SJCRH30 (cell line): ENCODE results near the gene TAF11L13. TPM values are rescaled to one million over a fixed set of nuclear protein-coding genes. Genes with fewer than 3 reads are reported as not detected.
"Not testable (repeated sequence)": the region's sequence is repeated elsewhere in the genome, so short reads cannot be mapped to it uniquely, and the experiment has no call there.

Experiments
- DNase-seq, 2 experiments: peaks; one replicate each; pipeline ENCODE4 v3.0.0-alpha.2; 2015 to 2020
- H3K27ac ChIP-seq: fragments of 250-450 bp; sonication (Bioruptor Pico); 2 replicates; pipeline ENCODE4 v1.5.1; 2020; ENCODE audit warnings: mild to moderate bottlenecking, moderate library complexity
- H3K27me3 ChIP-seq: fragments of 250-450 bp; sonication (Bioruptor Pico); 2 replicates; pipeline ENCODE4 v1.5.1; 2020; ENCODE audit warnings: mild to moderate bottlenecking, moderate library complexity
- H3K36me3 ChIP-seq: fragments of 250-450 bp; sonication (Bioruptor Pico); 2 replicates; pipeline ENCODE4 v1.5.1; 2020; ENCODE audit warnings: mild to moderate bottlenecking, moderate library complexity
- H3K4me1 ChIP-seq: fragments of 250-450 bp; sonication (Bioruptor Pico); 2 replicates; pipeline ENCODE4 v1.5.1; 2020; ENCODE audit warnings: mild to moderate bottlenecking, moderate library complexity
- H3K4me3 ChIP-seq: fragments of 250-450 bp; sonication (Bioruptor Pico); 2 replicates; pipeline ENCODE4 v1.5.1; 2020; ENCODE audit warnings: mild to moderate bottlenecking, moderate library complexity
- H3K9me3 ChIP-seq: fragments of 250-450 bp; sonication (Bioruptor Pico); replicated peaks from 2 replicates; pipeline ENCODE4 v1.5.1; 2020; ENCODE audit warnings: mild to moderate bottlenecking, moderate library complexity
- total RNA-seq: library from RNA; depleted of rRNA; stranded (reverse); fragments of >200 nt; shearing (Covaris generic); gene quantifications from 2 replicates; pipeline ENCODE4 v1.2.3, GENCODE V29; 2014; rRNA removed

The TAF11L13 gene
- total RNA-seq, 1 experiment from 2014 or later: not detected

DNA sequence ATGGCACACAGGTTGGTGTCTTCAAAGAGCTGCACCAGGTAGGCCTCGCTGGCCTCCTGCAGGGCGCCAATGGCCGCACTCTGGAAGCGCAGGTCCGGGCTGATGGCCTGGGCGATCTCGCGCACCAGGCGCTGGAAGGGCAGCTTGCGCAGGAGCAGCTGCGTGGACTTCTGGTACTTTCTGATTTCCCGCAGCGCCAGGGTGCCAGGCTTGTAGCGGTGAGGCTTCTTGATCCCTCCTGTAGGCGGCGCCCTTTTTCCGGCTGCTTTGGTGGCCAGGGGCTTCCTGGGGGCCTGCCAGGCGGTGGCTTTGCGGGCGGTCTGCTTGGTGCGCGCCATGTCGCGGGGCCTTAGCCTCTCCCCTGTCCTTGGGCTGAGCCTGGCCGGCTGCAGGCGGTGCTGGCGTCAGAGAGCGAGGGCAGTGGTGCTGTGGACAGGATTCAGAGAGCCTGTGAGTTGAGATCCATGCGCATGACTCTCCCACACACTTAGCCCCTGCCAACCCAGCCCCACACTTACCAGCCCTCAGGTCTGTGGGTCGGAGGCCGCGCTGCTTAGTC is 23.4 kb downstream of the TAF11L13 start:
- H3K4me3 ChIP-seq, DNase-seq, H3K27ac ChIP-seq, H3K27me3 ChIP-seq, H3K4me1 ChIP-seq, H3K9me3 ChIP-seq, H3K36me3 ChIP-seq: not testable (repeated sequence)

DNA sequence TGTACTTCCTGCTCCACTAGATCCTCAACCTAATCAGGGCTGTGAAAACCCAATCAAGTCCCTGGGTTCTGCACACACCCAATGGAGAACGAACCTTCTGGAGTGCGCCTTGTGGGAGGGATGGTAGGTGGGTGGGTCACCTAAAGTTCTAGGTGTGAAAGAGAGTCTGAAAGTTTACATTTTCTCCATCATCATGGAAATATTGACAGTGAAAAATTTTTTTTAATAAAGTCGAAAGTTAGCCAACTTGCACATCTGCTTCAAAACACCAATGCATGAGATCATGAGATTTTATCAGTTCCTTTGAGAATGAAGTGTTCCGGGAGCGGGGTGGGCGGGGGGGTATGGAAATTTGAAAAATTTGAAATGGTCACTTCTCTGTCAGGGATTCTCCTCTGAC is 24.0 kb downstream of the TAF11L13 start:
- DNase-seq: no peak
- H3K27ac ChIP-seq: no peak overlapping the region
- H3K9me3 ChIP-seq: no peaks in the 10 kb centered on the region
- no peaks in the 10 kb centered on the region for H3K4me1 ChIP-seq
- H3K4me3 ChIP-seq: no peak overlapping the region
- H3K36me3 ChIP-seq: no peaks in the 10 kb centered on the region
- no peaks in the 10 kb centered on the region for H3K27me3 ChIP-seq

DNA sequence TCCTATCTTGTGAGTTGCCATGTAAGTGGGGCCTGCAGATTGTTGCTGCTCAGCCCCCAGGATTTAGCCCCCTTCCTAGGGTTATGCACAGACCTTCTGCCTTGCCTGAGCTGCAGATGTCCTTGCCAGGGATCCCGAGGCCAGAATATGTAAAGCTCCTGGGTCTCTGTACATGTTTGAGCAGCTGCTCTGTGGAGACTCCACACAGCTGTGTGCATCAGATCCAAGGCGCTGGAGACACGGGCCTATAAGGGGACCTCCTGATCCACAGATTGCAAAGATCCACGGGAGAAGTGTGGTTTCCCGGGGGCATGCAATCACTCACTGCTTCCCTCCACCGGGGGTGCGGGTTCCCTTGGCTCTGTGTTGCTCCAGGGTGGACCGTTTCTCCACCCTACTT is 31.3 kb downstream of the TAF11L13 start:
- Histone ChIP-seq H3K27me3 (no peaks in the 10 kb centered on the region), H3K4me3 (no peak overlapping the region), H3K36me3 (no peaks in the 10 kb centered on the region), H3K9me3 (no peaks in the 10 kb centered on the region), H3K4me1 (no peaks in the 10 kb centered on the region), H3K27ac (no peak overlapping the region)
- DNase-seq: peak; percentile 2 to 19

- no peak overlapping the region for H3K27ac ChIP-seq
- H3K4me3 ChIP-seq: no peak overlapping the region
- no peaks in the 10 kb centered on the region for H3K4me1 ChIP-seq
- H3K9me3 ChIP-seq: no peaks in the 10 kb centered on the region
- DNase-seq: no peak
- H3K27me3 ChIP-seq: no peaks in the 10 kb centered on the region
- H3K36me3 ChIP-seq: no peaks in the 10 kb centered on the region
Observed at GRCh38 chr5:17665836-17666235, 33.9 kb downstream of the TAF11L13 start.

DNA sequence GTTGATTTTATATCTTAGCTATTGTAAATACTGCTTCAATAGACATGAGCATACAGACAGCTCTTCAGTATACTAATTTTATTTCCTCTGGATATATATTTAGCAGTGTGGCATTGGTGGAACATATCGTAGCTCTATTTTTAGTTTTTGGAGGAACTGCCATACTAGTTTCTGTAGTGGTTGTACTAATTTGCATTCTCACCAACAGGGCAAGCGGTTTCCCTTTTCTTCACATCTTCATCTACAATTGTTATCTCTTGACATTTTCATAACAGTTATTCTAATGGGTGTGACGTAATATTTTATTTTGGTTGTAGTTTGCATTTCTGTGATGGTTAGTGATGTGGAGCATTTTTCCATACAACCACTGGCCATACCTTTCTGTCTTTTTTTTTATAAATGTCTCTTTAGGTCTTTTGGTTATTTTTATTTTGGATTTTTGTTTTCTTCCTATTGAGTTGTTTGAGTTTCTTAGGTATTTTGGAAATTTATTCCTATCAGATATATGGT is 34.9 kb downstream of the TAF11L13 start:
- no peak overlapping the region for H3K27ac ChIP-seq
- H3K9me3 ChIP-seq: no peaks in the 10 kb centered on the region
- no peaks in the 10 kb centered on the region for H3K4me1 ChIP-seq
- no peaks in the 10 kb centered on the region for H3K27me3 ChIP-seq
- no peaks in the 10 kb centered on the region for H3K36me3 ChIP-seq
- no peak overlapping the region for H3K4me3 ChIP-seq
- no peak for DNase-seq

- no peak overlapping the region for H3K27ac ChIP-seq
- no peaks in the 10 kb centered on the region for H3K27me3 ChIP-seq
- H3K9me3 ChIP-seq: no peaks in the 10 kb centered on the region
- H3K36me3 ChIP-seq: no peaks in the 10 kb centered on the region
- H3K4me3 ChIP-seq: no peak overlapping the region
- no peaks in the 10 kb centered on the region for H3K4me1 ChIP-seq
- DNase-seq: no peak
Observed at GRCh38 chr5:17670353-17670752, 38.5 kb downstream of the TAF11L13 start.

DNA sequence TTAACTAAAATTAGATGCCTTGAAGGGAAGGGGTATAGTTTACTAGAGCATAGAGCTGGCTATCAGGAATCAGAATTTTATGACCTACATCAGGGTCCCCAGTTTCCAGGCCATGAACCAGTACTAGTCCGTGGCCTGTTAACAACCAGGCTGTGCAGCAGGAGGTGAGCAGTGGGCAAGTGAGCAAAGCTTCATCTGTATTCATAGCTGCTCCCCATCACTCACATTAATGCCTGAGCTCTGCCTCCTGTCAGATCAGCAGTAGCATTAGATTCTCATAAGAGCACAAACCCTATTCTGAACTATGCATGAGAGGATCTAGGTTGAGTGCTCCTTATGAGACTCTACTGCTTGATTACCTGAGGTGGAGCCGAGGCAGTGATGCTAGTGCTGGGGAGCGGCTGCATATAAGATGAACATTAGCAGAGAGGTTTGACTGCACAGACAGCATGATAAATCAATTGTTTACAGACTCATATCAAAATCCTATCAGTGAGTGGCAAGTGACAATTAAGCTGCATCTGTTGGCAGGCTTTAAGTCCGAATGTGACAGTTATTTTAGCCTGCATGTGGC is 47.0 kb downstream of the TAF11L13 start:
- Histone ChIP-seq H3K36me3 (no peaks in the 10 kb centered on the region), H3K4me3 (no peak overlapping the region), H3K27me3 (no peaks in the 10 kb centered on the region), H3K4me1 (no peaks in the 10 kb centered on the region), H3K9me3 (no peaks in the 10 kb centered on the region), H3K27ac (no peak overlapping the region)
- DNase-seq: no peak

DNA sequence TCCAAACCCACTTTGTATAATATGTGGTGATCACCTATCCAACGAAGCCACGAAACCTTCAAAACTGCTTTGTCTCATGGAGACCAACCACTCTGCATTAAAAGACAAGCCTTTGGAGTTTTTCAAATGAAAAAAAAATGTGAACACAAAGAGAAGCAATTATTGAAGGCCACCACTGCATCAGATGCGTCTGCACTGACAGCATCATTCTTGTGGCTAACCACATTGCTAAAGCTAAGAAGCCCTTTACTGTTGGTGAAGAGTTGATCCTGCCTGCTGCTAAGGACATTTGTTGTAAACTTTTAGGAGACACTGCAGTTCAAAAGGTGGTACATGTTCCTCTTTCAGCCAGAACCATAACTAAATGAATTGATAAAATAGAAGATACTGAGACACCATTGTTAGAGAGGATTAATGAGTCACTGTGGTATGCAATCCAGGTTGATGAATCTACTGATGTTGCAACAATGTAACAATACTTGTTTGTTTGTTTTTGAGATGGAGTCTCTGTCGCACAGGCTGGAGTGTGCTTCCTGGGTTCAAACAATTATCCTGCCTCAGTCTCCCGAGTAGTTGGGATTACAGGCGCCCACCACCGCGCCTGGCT is 47.8 kb downstream of the TAF11L13 start:
- H3K9me3 ChIP-seq: no peaks in the 10 kb centered on the region

GRCh38 chr5:17680737-17681136 is 48.8 kb downstream of the TAF11L13 start:
- H3K27me3 ChIP-seq: no peaks in the 10 kb centered on the region
- H3K27ac ChIP-seq: no peak overlapping the region
- H3K4me1 ChIP-seq: no peaks in the 10 kb centered on the region
- DNase-seq: no peak
- H3K36me3 ChIP-seq: no peaks in the 10 kb centered on the region
- H3K9me3 ChIP-seq: no peaks in the 10 kb centered on the region
- H3K4me3 ChIP-seq: no peak overlapping the region

More for the DNA sequence above, 47.8 kb downstream of the TAF11L13 start:
- Histone ChIP-seq H3K27ac (no peak overlapping the region), H3K36me3 (no peaks in the 10 kb centered on the region), H3K4me1 (no peaks in the 10 kb centered on the region), H3K4me3 (no peak overlapping the region), H3K27me3 (no peaks in the 10 kb centered on the region)
- DNase-seq: no peak

Other genes with a start within 250 kb of the TAF11L13 start
- gene TAF11L2, start 133.9 kb upstream of the TAF11L13 start, total RNA-seq: not detected in 2 replicates
- gene TAF11L3, start 113.7 kb upstream of the TAF11L13 start, total RNA-seq: not detected in 2 replicates
- gene TAF11L4, start 110.3 kb upstream of the TAF11L13 start, total RNA-seq: not detected in 2 replicates
- gene TAF11L5, start 106.9 kb upstream of the TAF11L13 start, total RNA-seq: not detected in 2 replicates
- gene TAF11L6, start 103.4 kb upstream of the TAF11L13 start, total RNA-seq: not detected in 2 replicates
- not detected in 2 replicates for gene TAF11L7, start 46.3 kb upstream of the TAF11L13 start, total RNA-seq
- gene TAF11L8, start 41.1 kb upstream of the TAF11L13 start, total RNA-seq: not detected in 2 replicates
- gene TAF11L9, start 37.7 kb upstream of the TAF11L13 start, total RNA-seq: not detected in 2 replicates
- gene TAF11L10, start 34.3 kb upstream of the TAF11L13 start, total RNA-seq: not detected in 2 replicates
- gene TAF11L11, start 27.9 kb upstream of the TAF11L13 start, total RNA-seq: not detected in 2 replicates
- gene TAF11L12, start 21.7 kb upstream of the TAF11L13 start, total RNA-seq: 0.15 TPM in 1 of 2 replicates, not detected in the other
- gene TAF11L14, start 2.4 kb downstream of the TAF11L13 start, total RNA-seq: not detected in 2 replicates